Esophagus muscularis mucosa (tissue), 4 donors: ENCODE data around the gene MCAT. TPM values are rescaled to one million over a fixed set of nuclear protein-coding genes. Genes with fewer than 3 reads are reported as not detected.

Experiments
- DNase-seq: peaks from one replicate; pipeline ENCODE4 v3.0.0-alpha.2; 2017; ENCODE audit errors: extremely low spot score
- H3K27ac ChIP-seq, 4 donors: fragments of 200-600 bp; sonication (generic); replicated peaks in 1 of 4; 1 replicate in 3 of 4; 2 replicates in 1 of 4; pipeline ENCODE4 v1.5.1; 2016 to 2019; ENCODE audit warnings: mild to moderate bottlenecking in 1 of 4
- H3K27me3 ChIP-seq, 4 donors: fragments of 200-600 bp; sonication (generic); one replicate each; pipeline versions ENCODE4 v1.5.1 to v1.6.0; 2016 to 2019
- H3K36me3 ChIP-seq, 4 donors: fragments of 200-600 bp; sonication (generic); one replicate each; pipeline ENCODE4 v1.5.1; 2016 to 2019
- H3K4me1 ChIP-seq, 4 donors: fragments of 200-600 bp; sonication (generic); one replicate each; pipeline ENCODE4 v1.5.1; 2016 to 2019
- H3K4me3 ChIP-seq, 4 donors: fragments of 200-600 bp; sonication (generic); 1 replicate in 2 of 4; 2 replicates in 2 of 4; pipeline ENCODE4 v1.5.1; 2016 to 2019; ENCODE audit warnings: mild to moderate bottlenecking in 4 of 4, moderate library complexity in 1 of 4
- H3K9me3 ChIP-seq, 4 donors: fragments of 200-600 bp; sonication (generic); 1 replicate in 3 of 4; 2 replicates in 1 of 4; pipeline ENCODE4 v1.5.1; 2016 to 2019
- CTCF ChIP-seq, 3 experiments: fragments of 200-600 bp in 2 of 3; fragments of 450-650 bp in 1 of 3; sonication (generic) in 2 of 3; IDR thresholded peaks; one replicate each; pipeline ENCODE4 v1.5.1; 2017 to 2019; ENCODE audit warnings: antibody characterized with exemption in 3 of 3, mild to moderate bottlenecking in 2 of 3, moderate library complexity in 1 of 3
- EP300 ChIP-seq: sonication (generic); formaldehyde crosslinking; IDR thresholded peaks from one replicate; pipeline ENCODE4 v1.6.1; 2017; ENCODE audit warnings: antibody characterized with exemption
- POLR2A ChIP-seq: fragments of 450-650 bp; IDR thresholded peaks from one replicate; pipeline ENCODE4 v1.6.1; 2017; ENCODE audit warnings: antibody characterized with exemption, moderate library complexity, mild to moderate bottlenecking, low read depth
- POLR2AphosphoS5 ChIP-seq, 2 donors: sonication (generic); formaldehyde crosslinking; IDR thresholded peaks; one replicate each; pipeline ENCODE4 v1.6.1; 2017; ENCODE audit warnings: antibody characterized with exemption in 2 of 2
- WGBS: methylation state at CpG from one replicate; pipeline ENCODE4 v1.1.5; 2018; 5-methylcytosine and 5-hydroxymethylcytosine counted together
- intact Hi-C: fragments of 100-400 bp; cut with DNase I; formaldehyde crosslinking; loops from one replicate; pipeline ENCODE4 v1.15.1; 2023
- total RNA-seq, 4 donors: library from RNA; depleted of rRNA; stranded (reverse); fragments of >200 nt; gene quantifications; one replicate each; pipeline versions ENCODE4 v1.1.0 to v1.2.1, GENCODE V29; 2016

MCAT gene
- total RNA-seq, 4 donors from 2014 or later = 15.8 to 32.1 (median 22.7) TPM

GRCh38 chr22:43173566-43173965, 30.4 kb upstream of the MCAT start:
- no peak for DNase-seq
- Histone ChIP-seq H3K4me3 (no peak overlapping the region), H3K4me1 (no peaks in the 10 kb centered on the region), H3K27ac (no peak overlapping the region), H3K27me3 (no peaks in the 10 kb centered on the region), H3K9me3 (no peaks in the 10 kb centered on the region), H3K36me3 (peaks cover 36 to 97% (median 81%) of the 10 kb centered on the region in 4 donors)
- 100% methylated on average over 3 of the region's 9 CpGs for WGBS
- no peak for TF ChIP-seq POLR2A
- TF ChIP-seq POLR2AphosphoS5 (IDR thresholded peaks at IDR 0.05) = no peak
- no peak for TF ChIP-seq CTCF (IDR thresholded peaks at IDR 0.05)
- no peak for TF ChIP-seq EP300
- intact Hi-C loops = no loop called here

- Histone ChIP-seq H3K4me3 (no peak overlapping the region), H3K36me3 (peaks cover 44 to 97% (median 88%) of the 10 kb centered on the region in 4 donors), H3K27ac (no peak overlapping the region), H3K9me3 (no peaks in the 10 kb centered on the region), H3K27me3 (no peaks in the 10 kb centered on the region), H3K4me1 (no peaks in the 10 kb centered on the region)
- 92% methylated on average over 19 of the region's 19 CpGs for WGBS
- DNase-seq = no peak
- intact Hi-C loops = no loop called here
- TF ChIP-seq POLR2A (no peak), POLR2AphosphoS5 (IDR thresholded peaks at IDR 0.05) (no peak), CTCF (IDR thresholded peaks at IDR 0.05) (no peak), EP300 (no peak)
Measured at GRCh38 chr22:43172191-43172590, 29.0 kb upstream of the MCAT start.

DNA sequence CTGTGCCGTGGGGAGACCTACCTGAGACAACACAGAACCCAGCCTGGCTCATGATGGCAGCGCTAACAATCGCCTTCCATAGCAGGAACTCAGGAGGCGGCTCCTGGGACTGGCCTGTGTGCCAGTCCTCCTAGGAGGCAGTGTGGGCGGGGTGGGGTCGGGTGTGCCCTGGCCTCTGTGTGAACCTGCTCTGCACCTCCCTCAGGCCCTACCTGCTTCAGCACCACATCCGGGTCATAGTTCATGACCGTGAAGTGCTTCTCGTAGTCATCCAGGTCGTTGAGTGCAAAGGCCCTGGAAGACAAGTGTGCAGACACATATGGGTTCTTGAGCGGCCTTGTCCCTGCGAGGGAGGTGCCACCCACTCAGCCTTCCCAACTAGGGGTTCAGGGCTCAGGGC, 28.4 kb upstream of the MCAT start:
- DNase-seq = no peak
- Histone ChIP-seq H3K4me3 (no peak overlapping the region), H3K36me3 (peaks cover 44 to 97% (median 89%) of the 10 kb centered on the region in 4 donors), H3K27me3 (no peaks in the 10 kb centered on the region), H3K27ac (no peak overlapping the region), H3K4me1 (no peaks in the 10 kb centered on the region), H3K9me3 (no peaks in the 10 kb centered on the region)
- WGBS = 82% methylated on average over 5 of the region's 12 CpGs
- intact Hi-C loops = no loop called here
- TF ChIP-seq POLR2A (no peak), EP300 (no peak), CTCF (IDR thresholded peaks at IDR 0.05) (no peak), POLR2AphosphoS5 (IDR thresholded peaks at IDR 0.05) (no peak)

GRCh38 chr22:43171019-43171491, 27.9 kb upstream of the MCAT start:
- no peaks in the 10 kb centered on the region for H3K27me3 ChIP-seq
- H3K4me3 ChIP-seq = no peak overlapping the region
- H3K36me3 ChIP-seq = peaks cover 44 to 99% (median 88%) of the 10 kb centered on the region in 4 donors
- WGBS = 77% methylated on average over 8 of the region's 14 CpGs
- H3K4me1 ChIP-seq = no peaks in the 10 kb centered on the region
- intact Hi-C loops = no loop called here
- no peak for DNase-seq
- H3K27ac ChIP-seq = no peak overlapping the region
- no peaks in the 10 kb centered on the region for H3K9me3 ChIP-seq
- TF ChIP-seq EP300 = no peak
- no peak for TF ChIP-seq CTCF (IDR thresholded peaks at IDR 0.05)
- TF ChIP-seq POLR2A = no peak
- no peak for TF ChIP-seq POLR2AphosphoS5 (IDR thresholded peaks at IDR 0.05)

- H3K27ac ChIP-seq = no peak overlapping the region
- intact Hi-C loops = no loop called here
- H3K36me3 ChIP-seq = peaks cover 35 to 89% (median 79%) of the 10 kb centered on the region in 4 donors
- no peak overlapping the region for H3K4me3 ChIP-seq
- peaks cover 0 to 2% (median 0%) of the 10 kb centered on the region in 4 donors for H3K4me1 ChIP-seq
- DNase-seq = no peak
- H3K9me3 ChIP-seq = no peaks in the 10 kb centered on the region
- no peaks in the 10 kb centered on the region for H3K27me3 ChIP-seq
- TF ChIP-seq CTCF (IDR thresholded peaks at IDR 0.05) = no peak
- no peak for TF ChIP-seq POLR2A
- no peak for TF ChIP-seq EP300
- TF ChIP-seq POLR2AphosphoS5 (IDR thresholded peaks at IDR 0.05) = no peak
- 86% methylated on average over 9 of the region's 9 CpGs for WGBS
Measured at GRCh38 chr22:43170131-43170480, 26.9 kb upstream of the MCAT start.
